HEK293 (cell line): ENCODE data around the gene GPR22.
A peak's percentile ranks its signal among the peaks of the same experiment; 100 is the strongest.

Experiments used
- CTCF ChIA-PET: fragments of 350-600 bp; formaldehyde crosslinking; extraction: SDS; loops from one replicate; lab custom pipeline; 2021; ENCODE audit warnings: antibody characterized with exemption; lab: Yijun Ruan, JAX
- POLR2A ChIA-PET: fragments of 300-600 bp; formaldehyde crosslinking; extraction: SDS; loops from one replicate; lab custom pipeline; 2020; ENCODE audit warnings: antibody characterized with exemption, inconsistent platforms; lab: Yijun Ruan, JAX
- H3K27ac ChIP-seq: fragments of 200-500 bp; sonication (Bioruptor generic); 2 replicates; pipeline ENCODE4 v1.5.1; 2014; ENCODE audit warnings: low read depth, low read length, control low read depth, inconsistent platforms; ENCODE audit errors: extremely low read depth
- H3K36me3 ChIP-seq, 2 experiments: fragments of 200-500 bp in 1 of 2; sonication (Bioruptor generic) in 1 of 2; 1 replicate in 1 of 2; 2 replicates in 1 of 2; pipeline ENCODE4 v1.5.1; 2014 to 2017; ENCODE audit warnings: inconsistent platforms in 2 of 2, low read length in 2 of 2; ENCODE audit not compliant: control insufficient read depth in 2 of 2, insufficient read depth in 1 of 2
- H3K4me1 ChIP-seq: fragments of 200-500 bp; sonication (Bioruptor generic); 2 replicates; pipeline ENCODE4 v1.5.1; 2014; ENCODE audit warnings: mild to moderate bottlenecking, low read length, inconsistent platforms; ENCODE audit not compliant: control insufficient read depth, insufficient read depth
- H3K4me3 ChIP-seq: 2 replicates; pipeline ENCODE4 v1.5.1; 2011; ENCODE audit warnings: low read depth, mild to moderate bottlenecking, control low read depth, low read length, moderate library complexity
- H3K9me3 ChIP-seq: fragments of 200-500 bp; sonication (Bioruptor generic); 2 replicates; pipeline ENCODE4 v1.5.1; 2014; ENCODE audit warnings: low read depth, low read length, inconsistent platforms; ENCODE audit not compliant: control insufficient read depth, insufficient read depth
- BCL11A ChIP-seq: fragments of 450-650 bp; formaldehyde crosslinking; IDR thresholded peaks from 2 replicates; pipeline ENCODE4 v1.5.1; 2016; ENCODE audit warnings: low read depth, missing biosample characterization, missing genetic modification characterization
- GLI4 ChIP-seq: fragments of 450-650 bp; formaldehyde crosslinking; IDR thresholded peaks from 2 replicates; pipeline ENCODE4 v1.5.1; 2016; ENCODE audit warnings: missing biosample characterization, missing genetic modification characterization
- KLF7 ChIP-seq: fragments of 450-650 bp; formaldehyde crosslinking; IDR thresholded peaks from 2 replicates; pipeline ENCODE4 v1.5.1; 2016; ENCODE audit warnings: missing biosample characterization, missing genetic modification characterization, borderline replicate concordance
- ZBTB17 ChIP-seq: fragments of 450-650 bp; formaldehyde crosslinking; IDR thresholded peaks from 2 replicates; pipeline ENCODE4 v1.5.1; 2016; ENCODE audit warnings: missing biosample characterization, missing genetic modification characterization
- ZIC2 ChIP-seq: fragments of 450-650 bp; formaldehyde crosslinking; IDR thresholded peaks from 2 replicates; pipeline ENCODE4 v1.5.1; 2016; ENCODE audit warnings: missing biosample characterization, missing genetic modification characterization
- ZNF2 ChIP-seq: fragments of 450-650 bp; formaldehyde crosslinking; IDR thresholded peaks from 2 replicates; pipeline ENCODE4 v1.5.1; 2016; ENCODE audit warnings: missing biosample characterization, missing genetic modification characterization
- ZNF223 ChIP-seq: fragments of 450-650 bp; formaldehyde crosslinking; IDR thresholded peaks from 2 replicates; pipeline ENCODE4 v1.5.1; 2016; ENCODE audit warnings: missing biosample characterization, missing genetic modification characterization
- ZNF394 ChIP-seq: fragments of 450-650 bp; formaldehyde crosslinking; IDR thresholded peaks from 2 replicates; pipeline ENCODE4 v1.5.1; 2016; ENCODE audit warnings: missing biosample characterization, missing genetic modification characterization, mild to moderate bottlenecking, moderate library complexity, borderline replicate concordance
- ZNF510 ChIP-seq: fragments of 450-650 bp; formaldehyde crosslinking; IDR thresholded peaks from 2 replicates; pipeline ENCODE4 v1.5.1; 2018; ENCODE audit warnings: mild to moderate bottlenecking, missing genetic modification characterization, missing biosample characterization; ENCODE audit not compliant: insufficient replicate concordance
- ZNF521 ChIP-seq: fragments of 450-650 bp; formaldehyde crosslinking; IDR thresholded peaks from 2 replicates; pipeline ENCODE4 v1.5.1; 2017; ENCODE audit warnings: missing biosample characterization, mild to moderate bottlenecking, missing genetic modification characterization
- ZNF585B ChIP-seq: fragments of 450-650 bp; formaldehyde crosslinking; IDR thresholded peaks from 2 replicates; pipeline ENCODE4 v1.5.1; 2016; ENCODE audit warnings: missing biosample characterization, missing genetic modification characterization
- ZNF629 ChIP-seq: fragments of 450-650 bp; formaldehyde crosslinking; IDR thresholded peaks from 2 replicates; pipeline ENCODE4 v1.5.1; 2017; ENCODE audit warnings: missing biosample characterization, missing genetic modification characterization
- ZNF654 ChIP-seq: fragments of 450-650 bp; formaldehyde crosslinking; IDR thresholded peaks from 2 replicates; pipeline ENCODE4 v1.5.1; 2016; ENCODE audit warnings: low read depth, missing biosample characterization, missing genetic modification characterization
- ZNF658 ChIP-seq: fragments of 450-650 bp; formaldehyde crosslinking; IDR thresholded peaks from 2 replicates; pipeline ENCODE4; 2016; ENCODE audit warnings: missing biosample characterization, missing genetic modification characterization
- ZNF660 ChIP-seq: fragments of 450-650 bp; IDR thresholded peaks from 2 replicates; pipeline ENCODE4 v1.5.1; 2018; ENCODE audit warnings: missing biosample characterization, mild to moderate bottlenecking, missing genetic modification characterization
- ZNF677 ChIP-seq: fragments of 450-650 bp; IDR thresholded peaks from 2 replicates; pipeline ENCODE4 v1.5.0; 2018; ENCODE audit warnings: missing biosample characterization, mild to moderate bottlenecking, missing genetic modification characterization, moderate library complexity
- TF ChIP-seq, protein P1 (sequence below): fragments of 450-650 bp; formaldehyde crosslinking; IDR thresholded peaks from 2 replicates; pipeline ENCODE4 v1.5.1; 2016; ENCODE audit warnings: missing biosample characterization, missing genetic modification characterization
- TF ChIP-seq, protein P2 (sequence below): fragments of 450-650 bp; formaldehyde crosslinking; IDR thresholded peaks from 2 replicates; pipeline ENCODE4 v1.5.1; 2016; ENCODE audit warnings: missing biosample characterization, missing genetic modification characterization
- TF ChIP-seq, protein P3 (sequence below): fragments of 450-650 bp; formaldehyde crosslinking; IDR thresholded peaks from 2 replicates; pipeline ENCODE4 v1.5.1; 2016; ENCODE audit warnings: missing biosample characterization, missing genetic modification characterization
- TF ChIP-seq, protein P4 (sequence below): fragments of 450-650 bp; formaldehyde crosslinking; IDR thresholded peaks from 2 replicates; pipeline ENCODE4 v1.5.1; 2016; ENCODE audit warnings: missing biosample characterization, missing genetic modification characterization

GPR22 gene

DNA sequence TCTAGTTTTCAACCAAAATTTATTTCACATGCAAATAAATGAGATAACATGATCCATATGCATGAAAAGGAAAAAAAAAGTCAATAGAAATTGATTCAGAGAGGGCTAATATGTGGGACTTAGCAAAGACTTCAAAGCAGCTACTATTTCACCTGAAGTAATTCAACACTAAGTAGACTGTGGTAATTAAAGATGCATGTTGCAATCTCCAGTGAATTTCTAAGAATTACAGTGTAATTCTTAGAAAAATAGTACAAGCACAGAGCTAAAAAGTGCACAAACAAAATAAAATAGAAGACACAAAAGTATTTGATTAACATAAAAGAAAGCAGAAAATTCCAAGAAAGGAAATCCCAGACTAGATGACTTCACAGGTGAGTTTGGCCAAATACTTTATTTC is 25.7 kb downstream of the GPR22 start:
- TF ChIP-seq KLF7 (tag by site-specific recombination) (no peak), GLI4 (tag by site-specific recombination) (no peak), ZNF677 (tag by site-specific recombination) (no peak), ZNF658 (tag by site-specific recombination) (no peak), ZNF585B (no peak), ZNF394 (no peak), ZNF660 (no peak), ZNF223 (tag by site-specific recombination) (no peak)
- TF ChIP-seq, protein P1, sequence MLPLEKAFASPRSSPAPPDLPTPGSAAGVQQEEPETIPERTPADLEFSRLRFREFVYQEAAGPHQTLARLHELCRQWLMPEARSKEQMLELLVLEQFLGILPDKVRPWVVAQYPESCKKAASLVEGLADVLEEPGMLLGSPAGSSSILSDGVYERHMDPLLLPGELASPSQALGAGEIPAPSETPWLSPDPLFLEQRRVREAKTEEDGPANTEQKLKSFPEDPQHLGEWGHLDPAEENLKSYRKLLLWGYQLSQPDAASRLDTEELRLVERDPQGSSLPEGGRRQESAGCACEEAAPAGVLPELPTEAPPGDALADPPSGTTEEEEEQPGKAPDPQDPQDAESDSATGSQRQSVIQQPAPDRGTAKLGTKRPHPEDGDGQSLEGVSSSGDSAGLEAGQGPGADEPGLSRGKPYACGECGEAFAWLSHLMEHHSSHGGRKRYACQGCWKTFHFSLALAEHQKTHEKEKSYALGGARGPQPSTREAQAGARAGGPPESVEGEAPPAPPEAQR (tag by site-specific recombination): no peak
- TF ChIP-seq, protein P2, sequence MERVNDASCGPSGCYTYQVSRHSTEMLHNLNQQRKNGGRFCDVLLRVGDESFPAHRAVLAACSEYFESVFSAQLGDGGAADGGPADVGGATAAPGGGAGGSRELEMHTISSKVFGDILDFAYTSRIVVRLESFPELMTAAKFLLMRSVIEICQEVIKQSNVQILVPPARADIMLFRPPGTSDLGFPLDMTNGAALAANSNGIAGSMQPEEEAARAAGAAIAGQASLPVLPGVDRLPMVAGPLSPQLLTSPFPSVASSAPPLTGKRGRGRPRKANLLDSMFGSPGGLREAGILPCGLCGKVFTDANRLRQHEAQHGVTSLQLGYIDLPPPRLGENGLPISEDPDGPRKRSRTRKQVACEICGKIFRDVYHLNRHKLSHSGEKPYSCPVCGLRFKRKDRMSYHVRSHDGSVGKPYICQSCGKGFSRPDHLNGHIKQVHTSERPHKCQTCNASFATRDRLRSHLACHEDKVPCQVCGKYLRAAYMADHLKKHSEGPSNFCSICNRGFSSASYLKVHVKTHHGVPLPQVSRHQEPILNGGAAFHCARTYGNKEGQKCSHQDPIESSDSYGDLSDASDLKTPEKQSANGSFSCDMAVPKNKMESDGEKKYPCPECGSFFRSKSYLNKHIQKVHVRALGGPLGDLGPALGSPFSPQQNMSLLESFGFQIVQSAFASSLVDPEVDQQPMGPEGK (tag by site-specific recombination): no peak
- Histone ChIP-seq H3K9me3 (no peaks in the 10 kb centered on the region), H3K27ac (no peak overlapping the region), H3K36me3 (no peaks in the 10 kb centered on the region; a peak in 1 of 3 replicates), H3K4me1 (no peaks in the 10 kb centered on the region), H3K4me3 (no peak overlapping the region)
- POLR2A ChIA-PET: no interaction called here
- CTCF ChIA-PET: no interaction called here

DNA sequence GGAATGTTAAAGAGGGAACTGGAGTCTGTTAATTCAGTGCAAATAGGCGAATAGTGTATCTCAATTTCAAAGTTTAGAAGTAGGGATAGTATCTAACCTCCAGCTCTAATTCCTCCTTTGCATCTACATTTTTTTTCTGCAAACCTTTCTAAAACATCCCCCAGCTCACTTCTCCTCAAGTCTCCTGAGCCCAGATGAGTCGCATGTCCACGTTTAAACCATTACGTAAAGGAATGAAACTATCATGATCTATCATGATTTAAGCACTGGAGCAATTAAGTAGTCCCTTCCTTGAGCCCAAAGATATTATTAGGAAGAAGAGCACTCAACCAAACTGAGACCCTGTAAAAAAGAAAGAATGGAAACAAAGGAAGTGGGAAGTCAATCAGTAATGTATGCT is 29.9 kb downstream of the GPR22 start:
- POLR2A ChIA-PET: no interaction called here
- no peaks in the 10 kb centered on the region; a peak in 1 of 3 replicates for H3K36me3 ChIP-seq
- H3K9me3 ChIP-seq: no peaks in the 10 kb centered on the region
- peaks cover 10% of the 10 kb centered on the region for H3K4me1 ChIP-seq
- TF ChIP-seq, protein P3, sequence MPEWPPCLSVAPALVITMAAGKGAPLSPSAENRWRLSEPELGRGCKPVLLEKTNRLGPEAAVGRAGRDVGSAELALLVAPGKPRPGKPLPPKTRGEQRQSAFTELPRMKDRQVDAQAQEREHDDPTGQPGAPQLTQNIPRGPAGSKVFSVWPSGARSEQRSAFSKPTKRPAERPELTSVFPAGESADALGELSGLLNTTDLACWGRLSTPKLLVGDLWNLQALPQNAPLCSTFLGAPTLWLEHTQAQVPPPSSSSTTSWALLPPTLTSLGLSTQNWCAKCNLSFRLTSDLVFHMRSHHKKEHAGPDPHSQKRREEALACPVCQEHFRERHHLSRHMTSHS (tag by site-specific recombination): no peak
- TF ChIP-seq ZNF510 (tag by site-specific recombination): no peak
- TF ChIP-seq, all 188 proteins: peak for 0
- CTCF ChIA-PET: interaction anchor here (0.7 kb wide), 1 partner anchor 680 kb away, joined by 3 read pairs; no protein-coding TSS in a partner anchor
- Histone ChIP-seq H3K27ac (no peak overlapping the region), H3K4me3 (no peak overlapping the region)

DNA sequence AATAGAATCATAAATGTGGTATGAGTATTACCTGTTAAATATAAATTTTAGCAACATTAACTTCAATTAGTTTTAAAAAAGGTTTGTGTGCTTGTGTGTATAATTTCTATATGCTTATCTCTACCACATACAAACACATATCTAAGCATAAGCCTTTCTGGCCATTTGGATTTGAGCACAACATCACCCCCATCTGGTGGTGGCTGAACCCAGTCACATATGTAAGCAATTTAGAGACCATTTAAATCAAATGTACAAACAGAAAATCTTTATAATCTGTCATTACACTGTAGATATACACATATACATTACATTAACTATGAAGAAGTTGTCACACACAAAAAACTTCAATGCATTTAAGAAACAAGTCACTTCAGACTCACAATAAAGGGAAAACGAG is 31.7 kb downstream of the GPR22 start:
- peak; percentile 51 for TF ChIP-seq ZNF654 (tag by site-specific recombination)
- TF ChIP-seq ZIC2 (tag by site-specific recombination): no peak
- POLR2A ChIA-PET: no interaction called here
- CTCF ChIA-PET: interaction anchor here (0.7 to 1.5 kb wide), 8 partner anchors 10 to 351 kb away, joined by 3 to 8 read pairs (median 4); no protein-coding TSS in a partner anchor
- Histone ChIP-seq H3K36me3 (no peaks in the 10 kb centered on the region), H3K27ac (no peak overlapping the region), H3K4me1 (peaks cover 15% of the 10 kb centered on the region), H3K9me3 (no peaks in the 10 kb centered on the region), H3K4me3 (no peak overlapping the region)

DNA sequence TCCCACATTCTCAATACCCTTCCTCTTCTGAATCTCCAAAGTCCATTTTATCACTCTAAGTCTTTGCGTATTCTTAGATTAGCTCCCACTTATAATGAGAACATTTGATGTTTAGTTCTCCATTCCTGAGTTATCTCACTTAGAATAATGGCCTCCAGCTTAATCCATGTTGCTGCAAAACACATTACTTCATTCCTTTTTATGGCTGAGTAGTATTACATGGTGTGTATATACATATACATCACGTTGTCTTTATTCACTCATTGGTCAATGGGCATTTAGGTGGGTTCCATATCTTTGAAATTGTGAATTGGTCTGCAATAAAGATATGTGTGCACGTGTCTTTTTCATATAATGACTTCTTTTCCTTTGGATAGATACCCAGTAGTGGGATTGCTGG is 32.3 kb downstream of the GPR22 start:
- CTCF ChIA-PET: interaction anchor here (1.0 to 1.5 kb wide), 3 partner anchors 38 to 352 kb away, joined by 3 to 8 read pairs (median 4); no protein-coding TSS in a partner anchor
- H3K9me3 ChIP-seq: no peaks in the 10 kb centered on the region
- H3K27ac ChIP-seq: no peak overlapping the region
- H3K4me1 ChIP-seq: peaks cover 19% of the 10 kb centered on the region
- H3K36me3 ChIP-seq: no peaks in the 10 kb centered on the region
- no peak overlapping the region for H3K4me3 ChIP-seq
- POLR2A ChIA-PET: no interaction called here
- TF ChIP-seq BCL11A (tag by site-specific recombination): 0 out of 2 replicates have a peak, but pooled peaks have one; percentile 35
- 0 out of 2 replicates have a peak, but pooled peaks have one; percentile 15 for TF ChIP-seq ZNF2 (tag by site-specific recombination)
- TF ChIP-seq, protein P4, sequence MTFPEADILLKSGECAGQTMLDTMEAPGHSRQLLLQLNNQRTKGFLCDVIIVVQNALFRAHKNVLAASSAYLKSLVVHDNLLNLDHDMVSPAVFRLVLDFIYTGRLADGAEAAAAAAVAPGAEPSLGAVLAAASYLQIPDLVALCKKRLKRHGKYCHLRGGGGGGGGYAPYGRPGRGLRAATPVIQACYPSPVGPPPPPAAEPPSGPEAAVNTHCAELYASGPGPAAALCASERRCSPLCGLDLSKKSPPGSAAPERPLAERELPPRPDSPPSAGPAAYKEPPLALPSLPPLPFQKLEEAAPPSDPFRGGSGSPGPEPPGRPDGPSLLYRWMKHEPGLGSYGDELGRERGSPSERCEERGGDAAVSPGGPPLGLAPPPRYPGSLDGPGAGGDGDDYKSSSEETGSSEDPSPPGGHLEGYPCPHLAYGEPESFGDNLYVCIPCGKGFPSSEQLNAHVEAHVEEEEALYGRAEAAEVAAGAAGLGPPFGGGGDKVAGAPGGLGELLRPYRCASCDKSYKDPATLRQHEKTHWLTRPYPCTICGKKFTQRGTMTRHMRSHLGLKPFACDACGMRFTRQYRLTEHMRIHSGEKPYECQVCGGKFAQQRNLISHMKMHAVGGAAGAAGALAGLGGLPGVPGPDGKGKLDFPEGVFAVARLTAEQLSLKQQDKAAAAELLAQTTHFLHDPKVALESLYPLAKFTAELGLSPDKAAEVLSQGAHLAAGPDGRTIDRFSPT (tag by site-specific recombination): no peak
- TF ChIP-seq ZBTB17 (tag by site-specific recombination): peak; percentile 41; the same call in 1 of the 2 replicates
- TF ChIP-seq, protein P1 (tag by site-specific recombination): no peak
- TF ChIP-seq ZNF223 (tag by site-specific recombination): no peak
- peak; percentile 82 for TF ChIP-seq ZNF629 (tag by site-specific recombination)
- TF ChIP-seq ZNF521 (tag by site-specific recombination): no peak
